Stomach smooth muscle (tissue), 2 donors: Measurements from ENCODE around the gene SNED1.

ENCODE experiments used
- H3K27ac ChIP-seq: one replicate; pipeline ENCODE4 v1.7.0; 2013; ENCODE audit warnings: mild to moderate bottlenecking, low read length, inconsistent platforms
- H3K27me3 ChIP-seq, 2 donors: one replicate each; pipeline ENCODE4 v1.7.0; 2013; ENCODE audit warnings: low read length in 2 of 2; ENCODE audit not compliant: insufficient read depth in 2 of 2, control insufficient read depth in 1 of 2
- H3K36me3 ChIP-seq, 2 donors: one replicate each; pipeline ENCODE4 v1.7.0; 2013; ENCODE audit warnings: low read length in 2 of 2; ENCODE audit not compliant: control insufficient read depth in 2 of 2, insufficient read depth in 2 of 2
- H3K4me1 ChIP-seq: one replicate; pipeline ENCODE4 v1.7.0; 2013; ENCODE audit warnings: low read length; ENCODE audit not compliant: control insufficient read depth, insufficient read depth
- H3K4me3 ChIP-seq, 2 donors: one replicate each; pipeline ENCODE4 v1.7.0; 2013; ENCODE audit warnings: low read length in 2 of 2
- H3K9ac ChIP-seq, 2 donors: one replicate each; pipeline ENCODE4 v1.7.0; 2013; ENCODE audit warnings: low read length in 2 of 2, mild to moderate bottlenecking in 1 of 2
- H3K9me3 ChIP-seq, 2 donors: one replicate each; pipeline ENCODE4 v1.7.0; 2013; ENCODE audit warnings: low read length in 2 of 2; ENCODE audit not compliant: control insufficient read depth in 2 of 2
- donor health status: healthy.
- donor health status: Pancreatic carcinoma.

Gene SNED1

DNA sequence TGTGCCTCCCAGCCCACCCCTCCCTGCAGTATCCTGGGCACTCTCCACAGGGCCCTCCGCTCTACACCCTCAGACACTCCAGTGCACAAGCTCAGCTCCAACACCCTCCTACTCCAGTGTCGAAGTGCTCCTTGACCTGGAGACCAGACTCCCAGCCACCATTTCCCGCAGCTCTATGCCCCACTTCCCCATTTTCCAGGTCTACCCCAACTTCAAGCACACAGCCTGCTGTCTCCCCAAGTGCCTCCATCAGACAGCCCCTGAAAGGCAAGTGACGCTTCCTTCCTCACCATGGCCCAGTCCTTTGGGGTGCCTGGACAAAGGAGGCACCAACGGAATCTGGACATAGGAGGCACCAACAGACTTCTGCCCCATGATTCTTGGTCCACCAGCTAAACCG, 143.6 kb downstream of the SNED1 start:
- H3K9ac ChIP-seq, result no peak overlapping the region
- H3K4me1 ChIP-seq, result no peaks in the 10 kb centered on the region
- peaks cover 0 to 2% of the 10 kb centered on the region in 2 donors for H3K36me3 ChIP-seq
- no peak overlapping the region for H3K27ac ChIP-seq
- no peak overlapping the region for H3K4me3 ChIP-seq
- H3K9me3 ChIP-seq, result no peaks in the 10 kb centered on the region
- no peaks in the 10 kb centered on the region for H3K27me3 ChIP-seq

DNA sequence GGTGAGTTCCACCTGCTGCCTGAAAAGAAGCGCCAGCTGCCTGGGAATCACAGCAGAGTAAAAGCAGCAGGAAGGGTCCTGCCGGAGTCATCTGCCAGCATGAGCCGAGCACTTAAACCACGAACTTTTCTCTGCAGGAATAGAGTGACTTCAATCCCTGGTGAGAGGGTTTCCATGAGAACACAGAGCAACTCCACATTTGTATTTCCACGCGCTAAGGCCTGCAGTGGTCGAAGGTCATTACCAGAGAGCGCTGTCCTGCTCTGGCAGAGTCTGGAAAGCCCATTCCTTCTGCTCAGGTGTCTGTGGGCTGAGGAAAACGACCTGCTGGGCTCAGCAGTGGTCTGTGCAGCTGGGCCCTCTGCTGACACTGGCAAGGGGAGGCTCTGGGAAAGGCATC, 144.2 kb downstream of the SNED1 start:
- no peak overlapping the region for H3K4me3 ChIP-seq
- no peaks in the 10 kb centered on the region for H3K27me3 ChIP-seq
- H3K36me3 ChIP-seq, result peaks cover 0 to 2% of the 10 kb centered on the region in 2 donors
- H3K27ac ChIP-seq, result no peak overlapping the region
- no peaks in the 10 kb centered on the region for H3K4me1 ChIP-seq
- no peaks in the 10 kb centered on the region for H3K9me3 ChIP-seq
- no peak overlapping the region for H3K9ac ChIP-seq
